ENCODE results near the gene SLC7A4.
A peak's percentile ranks its signal among the peaks of the same experiment; 100 is the strongest.
"Not testable (repeated sequence)": the region's sequence is repeated elsewhere in the genome, so short reads cannot be mapped to it uniquely, and the experiment has no call there.

The SLC7A4 gene

GRCh38 chr22:21015466-21016006 lies 16.8 kb downstream of the SLC7A4 start:
- DNase-seq = peak; percentile 35

DNA sequence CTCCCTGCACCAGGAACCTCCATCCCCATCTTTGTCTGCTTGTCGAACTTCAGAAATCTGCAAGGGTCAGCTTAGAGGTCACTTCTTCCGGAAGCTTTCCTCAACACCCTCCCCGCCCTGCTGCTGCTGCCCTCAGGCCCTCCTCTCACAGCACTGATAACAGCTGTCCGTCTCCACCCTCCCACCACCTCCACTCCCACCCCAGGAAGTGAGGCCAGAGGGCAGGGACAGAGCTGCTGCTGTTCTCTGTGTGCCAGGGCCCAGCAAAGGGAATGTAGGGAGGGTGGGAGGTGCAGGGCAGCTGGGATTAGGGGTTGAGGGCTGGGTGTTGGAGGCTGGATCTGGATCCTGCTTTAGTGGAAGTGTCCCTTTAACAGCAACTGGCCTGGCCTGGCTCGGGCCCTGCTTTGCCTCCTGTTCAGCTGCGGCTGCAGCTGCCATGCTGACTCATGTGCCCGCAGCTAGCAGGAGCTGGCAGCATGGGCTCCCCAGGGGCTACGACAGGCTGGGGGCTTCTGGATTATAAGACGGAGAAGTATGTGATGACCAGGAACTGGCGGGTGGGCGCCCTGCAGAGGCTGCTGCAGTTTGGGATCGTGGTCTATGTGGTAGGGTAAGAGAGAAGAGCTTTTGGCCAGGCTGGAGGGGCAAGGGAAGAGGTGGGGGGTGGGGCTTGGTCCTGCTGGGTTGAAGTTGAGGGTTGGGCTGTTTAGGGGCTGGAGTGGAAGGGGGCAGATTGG lies 17.5 kb downstream of the SLC7A4 start, which contains the start of gene P2RX6:
Gene P2RX6, plus strand, starts transcription at position 440 of the 740 bp plus-strand sequence. Its CDS starts 10 bp downstream, at position 450.
- peak; percentile 83 for DNase-seq

DNA sequence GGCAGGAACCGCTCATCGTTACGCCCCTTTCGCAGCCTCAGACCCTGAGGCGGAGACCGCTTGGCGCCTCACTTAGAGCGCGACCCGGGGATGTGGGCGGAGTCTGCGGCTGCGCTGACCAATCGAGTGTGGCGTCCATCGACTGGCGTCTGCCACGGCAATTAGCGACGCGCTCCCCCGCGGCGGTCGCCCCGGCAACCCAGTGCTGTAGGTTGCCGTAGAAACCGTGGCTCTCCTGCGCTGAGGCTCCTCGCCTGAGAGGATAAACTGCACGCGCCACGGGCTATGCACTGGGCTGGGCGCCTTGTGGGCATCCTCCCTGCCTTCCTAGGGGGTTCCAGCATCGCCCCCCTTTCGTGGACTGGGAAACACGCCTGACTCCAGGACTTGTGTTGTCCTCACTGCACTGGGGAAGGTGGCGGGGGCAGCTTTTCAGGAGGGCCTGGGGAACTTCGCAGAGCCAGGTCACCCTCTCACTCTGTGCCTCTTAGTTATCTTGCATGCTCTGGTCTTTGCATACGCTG lies 18.1 kb downstream of the SLC7A4 start:
- DNase-seq = peak; percentile 94

- no peak for DNase-seq
These were observed 18.6 kb downstream of the SLC7A4 start for GRCh38 chr22:21013657-21014201.

- DNase-seq = peak; percentile 19
These were observed 19.6 kb downstream of the SLC7A4 start for GRCh38 chr22:21012446-21013407.

DNA sequence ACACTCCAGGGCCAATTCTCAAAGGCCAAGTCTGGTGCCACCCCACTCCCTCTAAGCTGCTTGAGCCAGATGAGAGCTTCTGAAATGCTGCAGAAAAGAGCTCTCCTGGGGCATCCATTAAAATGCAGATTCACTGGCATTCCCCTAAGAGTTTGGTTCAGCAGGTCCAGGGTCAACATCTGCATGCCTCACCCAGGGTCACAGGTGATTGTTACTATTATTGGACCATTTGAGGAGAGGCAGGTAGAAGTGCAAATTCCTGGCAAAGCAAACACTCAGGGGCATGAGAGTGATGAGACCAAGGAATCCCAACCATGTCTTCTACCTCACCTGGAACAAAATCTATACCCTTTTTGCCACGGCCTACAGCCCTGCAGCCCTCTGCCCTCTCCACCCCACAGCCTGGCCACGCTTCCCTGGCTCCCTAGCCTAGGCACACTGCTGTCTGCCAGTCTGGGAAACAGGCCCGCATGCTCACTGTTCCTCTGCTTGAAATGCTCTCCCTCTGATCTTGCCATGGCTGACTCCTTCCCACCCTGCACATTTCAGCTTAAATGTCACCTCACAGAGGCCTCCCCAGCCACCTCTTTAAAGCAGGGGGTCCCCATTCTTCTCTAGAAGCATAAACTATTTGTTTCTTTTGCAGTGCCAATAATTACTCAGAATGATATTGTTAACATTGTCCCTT lies 21.8 kb downstream of the SLC7A4 start:
- DNase-seq = no peak

- peak; percentile 65 for DNase-seq
These were observed 22.5 kb downstream of the SLC7A4 start for GRCh38 chr22:21009638-21010425.

DNA sequence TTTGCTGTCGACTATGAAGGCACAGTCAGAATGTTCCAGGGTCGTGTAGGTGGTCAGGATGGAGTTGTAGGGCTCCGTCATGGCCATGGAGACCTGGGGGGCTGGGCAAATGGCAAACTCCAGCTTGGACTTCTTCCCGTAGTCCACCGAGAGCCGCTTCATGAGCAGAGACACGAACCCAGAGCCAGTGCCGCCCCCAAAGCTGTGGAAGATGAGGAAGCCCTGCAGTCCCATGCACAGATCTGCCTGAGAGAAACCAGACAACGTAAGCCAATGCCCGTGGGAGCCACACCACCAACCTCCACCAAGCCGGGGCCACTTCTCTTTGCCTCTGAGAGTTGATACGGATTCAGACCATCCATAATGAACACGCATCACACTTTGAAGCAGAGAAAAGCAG lies 23.2 kb downstream of the SLC7A4 start:
- not testable (repeated sequence) for DNase-seq

DNA sequence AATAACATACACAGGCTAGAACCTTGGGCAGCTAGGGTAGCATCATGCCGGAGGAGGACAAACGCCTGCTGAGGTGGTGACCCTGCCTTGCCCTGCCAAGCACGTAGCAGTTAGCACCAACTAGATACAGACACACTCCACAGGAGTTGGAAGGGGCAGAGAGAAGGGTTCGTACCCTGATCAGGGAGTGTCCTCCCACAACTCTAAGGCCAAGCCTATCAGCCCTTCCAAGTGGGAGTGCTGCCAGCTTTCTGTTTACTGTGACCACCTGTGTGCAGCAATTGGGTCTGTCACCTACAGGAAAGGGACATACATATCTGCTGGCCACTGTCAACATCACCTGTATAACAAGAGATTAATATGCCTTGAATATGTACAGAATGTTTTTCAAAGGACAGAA lies 28.6 kb downstream of the SLC7A4 start:
- peak; percentile 27 for DNase-seq

DNA sequence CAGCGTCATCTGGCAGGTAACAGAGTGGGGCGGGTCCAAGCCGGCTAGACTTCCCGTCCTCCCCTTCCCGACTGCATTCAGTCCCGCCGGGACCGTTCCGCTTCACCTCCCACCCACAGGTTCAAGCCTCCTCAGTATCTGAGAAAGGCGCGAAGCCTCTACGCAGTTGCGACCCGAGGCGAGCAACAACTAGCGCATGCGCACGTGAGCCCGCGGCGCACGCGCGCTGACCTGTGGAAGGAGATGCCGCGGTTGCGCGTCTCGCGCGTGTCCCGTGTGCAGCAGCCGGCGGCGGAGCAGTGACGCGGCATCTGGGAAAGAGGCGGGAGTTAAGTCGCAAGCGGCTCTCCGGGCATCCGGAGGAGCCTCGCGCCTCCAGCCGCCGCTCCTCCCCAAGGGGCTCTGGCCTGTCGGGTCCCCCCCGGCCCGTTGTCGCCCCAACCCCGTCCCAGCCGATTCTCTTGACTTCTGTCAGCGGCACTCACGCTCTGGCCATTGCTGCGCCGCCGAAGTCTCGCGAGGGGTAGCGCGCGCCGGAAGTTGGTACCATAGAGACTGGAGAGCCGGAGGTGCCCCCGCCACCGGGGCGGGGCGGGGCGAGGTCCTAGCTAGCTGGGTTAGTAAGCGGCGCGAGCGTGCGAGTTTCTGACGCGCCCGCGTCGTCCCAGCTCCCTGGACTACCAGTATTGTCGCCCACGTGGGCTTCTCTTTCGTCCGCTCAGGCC lies 30.6 kb downstream of the SLC7A4 start, which contains the start of gene THAP7:
Gene THAP7, minus strand, starts transcription at position 518 of the 725 bp plus-strand sequence. Its CDS starts 207 bp downstream, at position 311.
- DNase-seq = peak; percentile 97

DNA sequence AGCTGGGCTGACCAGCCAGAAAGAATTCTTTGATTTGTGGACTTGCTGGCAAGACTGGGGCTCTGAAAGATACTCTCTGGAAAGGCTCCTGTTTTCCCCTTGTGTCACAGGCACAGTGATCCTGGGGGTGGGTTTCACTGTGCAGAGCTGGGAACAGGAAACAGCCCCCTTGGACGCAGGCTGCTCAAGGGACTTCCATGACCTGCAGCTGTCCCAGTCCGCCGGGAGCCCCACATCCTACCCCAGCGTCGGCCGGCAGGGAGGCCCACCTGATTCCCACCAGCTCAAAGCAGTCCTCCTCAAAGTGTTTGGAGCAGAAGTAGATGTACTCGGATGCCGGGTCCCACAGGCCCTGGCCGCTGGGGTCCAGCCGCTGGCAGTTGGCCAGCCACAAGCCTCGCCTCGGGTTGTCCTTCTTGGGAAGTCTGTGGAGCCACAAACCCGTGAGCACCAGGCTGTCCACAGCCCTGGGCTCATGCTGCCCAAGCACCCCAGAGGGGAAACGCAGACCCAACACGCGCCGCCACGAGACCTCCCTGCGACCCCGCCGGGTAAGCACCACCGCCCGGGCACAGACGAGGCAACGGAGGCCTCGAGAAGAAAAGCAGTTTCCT lies 31.3 kb downstream of the SLC7A4 start:
- peak; percentile 59 for DNase-seq

DNA sequence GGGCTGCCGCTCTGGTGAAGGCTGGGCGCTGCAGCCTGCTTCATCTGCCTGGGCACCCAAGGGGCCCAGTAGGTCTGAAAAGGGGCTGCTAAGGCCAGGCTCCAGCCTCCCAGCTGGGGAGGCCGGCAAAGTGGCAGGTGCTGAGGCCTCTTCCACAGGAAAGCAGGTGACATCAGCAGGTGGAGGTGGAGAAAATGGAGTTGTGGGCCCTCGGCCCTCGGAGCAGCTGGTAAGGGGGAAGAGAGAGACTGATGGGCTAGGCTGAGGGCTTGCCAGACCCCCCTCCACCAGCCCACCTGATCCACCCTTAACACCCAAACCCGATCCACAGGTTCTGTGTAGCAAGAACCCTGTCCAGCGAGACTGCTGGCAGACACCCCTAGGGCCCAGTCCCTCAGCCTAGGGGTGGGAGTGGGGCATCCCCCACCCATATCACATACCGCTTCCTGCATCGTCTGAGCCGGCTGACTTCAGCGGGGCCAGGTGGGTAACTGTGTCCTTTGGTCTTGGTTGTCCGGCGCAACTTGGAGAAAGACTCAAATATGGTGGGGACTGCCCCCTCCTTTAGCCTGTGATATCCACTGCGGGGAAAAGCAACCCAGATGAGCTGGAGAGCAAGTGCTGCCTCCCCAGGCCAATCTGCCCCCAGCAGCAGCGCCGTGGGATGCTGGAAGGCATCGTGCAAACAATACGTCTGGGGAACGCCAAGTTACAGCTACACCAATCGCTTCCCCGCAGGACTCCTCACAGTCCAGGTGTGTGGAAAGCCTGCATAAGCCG lies 32.0 kb downstream of the SLC7A4 start:
- no peak for DNase-seq

- DNase-seq = no peak
These were observed 32.8 kb downstream of the SLC7A4 start for GRCh38 chr22:20999350-21000206.

DNA sequence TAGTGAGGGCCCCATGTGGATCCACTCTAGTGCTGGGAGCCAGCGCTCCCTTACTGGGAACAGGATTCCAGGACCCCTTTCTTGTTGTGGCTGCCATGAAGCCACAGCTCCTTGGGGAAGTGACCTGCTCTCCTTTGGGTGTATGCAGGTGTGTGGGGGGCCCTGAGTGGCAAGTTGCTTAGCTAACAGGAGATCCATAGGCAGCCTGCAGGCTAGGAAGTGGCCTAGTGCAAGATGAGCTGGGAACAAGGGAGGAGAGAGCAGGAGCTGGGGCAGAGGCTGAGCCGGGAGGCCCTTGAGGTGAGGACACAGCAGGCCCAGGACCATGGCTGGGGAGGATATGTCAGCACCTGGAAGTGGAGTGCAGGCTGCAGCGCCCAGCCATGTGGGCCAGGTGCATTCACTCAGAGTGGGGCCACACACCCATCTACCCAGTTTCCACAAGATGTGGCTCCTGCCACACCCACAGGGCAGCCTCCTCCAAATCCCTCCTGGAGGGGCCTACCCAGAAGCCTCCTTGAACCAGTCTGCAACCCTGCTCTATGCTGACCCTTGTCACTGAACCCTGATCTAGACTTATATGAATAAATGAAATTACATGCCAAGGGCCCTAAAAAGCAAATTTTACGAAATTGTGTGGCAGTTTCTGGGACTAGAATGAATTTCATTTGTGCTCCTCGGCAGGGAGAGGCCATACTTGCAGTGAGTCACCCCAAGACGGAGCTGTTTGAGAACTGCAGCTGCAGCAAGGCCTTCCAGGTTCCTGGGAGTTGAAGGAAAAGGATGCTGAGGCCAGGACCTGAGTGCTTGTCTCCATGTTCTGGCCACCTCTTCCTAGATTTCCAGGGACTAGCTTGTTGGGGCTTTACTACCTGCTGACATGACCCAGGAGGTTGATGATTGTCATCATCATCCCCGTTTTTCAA lies 33.7 kb downstream of the SLC7A4 start:
- DNase-seq = no peak

GRCh38 chr22:20997536-20998257 lies 34.7 kb downstream of the SLC7A4 start:
- no peak for DNase-seq

Data from femur (tissue), 1 donor.